A673 (cell line): ENCODE measurements around the gene SDHB. TPM values are rescaled to one million over a fixed set of nuclear protein-coding genes. Genes with fewer than 3 reads are reported as not detected.
"Not testable (repeated sequence)": the region's sequence is repeated elsewhere in the genome, so short reads cannot be mapped to it uniquely, and the experiment has no call there.

ENCODE experiments used
- BruUV-seq: library from RNA; stranded (reverse); fragments of 400-500 nt; replicated peaks from 2 replicates; lab custom pipeline; 2021; lab: Mats Ljungman, UMichigan
- CTCF ChIA-PET: fragments of 300-600 bp; sonication (Branson Sonifier 250); formaldehyde crosslinking; loops from one replicate; lab custom pipeline; 2022; ENCODE audit warnings: antibody characterized with exemption; lab: Charles Lee
- POLR2A ChIA-PET: fragments of 300-600 bp; sonication (Branson Sonifier 250); formaldehyde crosslinking; loops from one replicate; lab custom pipeline; 2022; ENCODE audit warnings: antibody characterized with exemption; ENCODE audit not compliant: low non-redundant PET; lab: Charles Lee
- DNase-seq: peaks from one replicate; pipeline ENCODE4 v3.0.0-alpha.2; 2015; ENCODE audit warnings: low spot score
- H3K27ac ChIP-seq: fragments of 200-600 bp; sonication (generic); 2 replicates; pipeline ENCODE4 v1.5.1; 2016; ENCODE audit warnings: mixed run types, low read depth, mild to moderate bottlenecking, mixed read lengths, antibody characterized with exemption, low read length; ENCODE audit not compliant: poor library complexity, severe bottlenecking
- H3K27me3 ChIP-seq: fragments of 200-600 bp; sonication (generic); replicated peaks from 2 replicates; pipeline ENCODE4 v1.6.1; 2017; ENCODE audit warnings: mixed run types, low read depth, mild to moderate bottlenecking, mixed read lengths, antibody characterized with exemption, low read length; ENCODE audit not compliant: insufficient read depth, poor library complexity
- H3K36me3 ChIP-seq: fragments of 200-600 bp; sonication (generic); 2 replicates; pipeline ENCODE4 v1.6.1; 2016; ENCODE audit warnings: mixed run types, mild to moderate bottlenecking, mixed read lengths, antibody characterized with exemption, low read length; ENCODE audit not compliant: insufficient read depth, poor library complexity, severe bottlenecking
- H3K4me1 ChIP-seq: fragments of 200-600 bp; sonication (generic); 2 replicates; pipeline ENCODE4 v1.6.1; 2017; ENCODE audit warnings: mixed run types, mild to moderate bottlenecking, mixed read lengths, antibody characterized with exemption, low read length; ENCODE audit not compliant: insufficient read depth, poor library complexity, severe bottlenecking
- H3K4me3 ChIP-seq: fragments of 200-600 bp; sonication (generic); 2 replicates; pipeline ENCODE4 v1.5.1; 2016; ENCODE audit warnings: low read depth, mixed run types, mild to moderate bottlenecking, mixed read lengths, low read length; ENCODE audit not compliant: poor library complexity, severe bottlenecking
- H3K9me3 ChIP-seq: fragments of 200-600 bp; sonication (generic); 2 replicates; pipeline ENCODE4 v1.6.1; 2016; ENCODE audit warnings: mixed run types, low read depth, mild to moderate bottlenecking, mixed read lengths, antibody characterized with exemption, low read length; ENCODE audit not compliant: poor library complexity, severe bottlenecking
- EZH2 ChIP-seq: fragments of 200-600 bp; sonication (generic); IDR thresholded peaks from 2 replicates; pipeline ENCODE4 v1.6.1; 2017; ENCODE audit warnings: borderline replicate concordance, low read depth, mild to moderate bottlenecking, mixed read lengths, antibody characterized with exemption, low read length; ENCODE audit not compliant: poor library complexity, severe bottlenecking
- intact Hi-C: fragments of 100-400 bp; cut with micrococcal nuclease; formaldehyde crosslinking; loops from one replicate; pipeline ENCODE4 v1.10.0; 2022; ENCODE audit not compliant: unreplicated experiment
- total RNA-seq: library from RNA; stranded (reverse); gene quantifications from 2 replicates; pipeline ENCODE4 v1.2.3, GENCODE V29; 2021
- TF ChIP-seq, protein P1 (sequence below): fragments of 300-800, 200-600 bp; sonication (generic); conservative IDR thresholded peaks from 2 replicates; pipeline ENCODE4 v1.5.1; 2017; ENCODE audit warnings: low read depth, mild to moderate bottlenecking, antibody characterized with exemption, low read length, moderate library complexity, mixed read lengths

SDHB gene
- total RNA-seq, 1 experiment from 2014 or later = 208 TPM

DNA sequence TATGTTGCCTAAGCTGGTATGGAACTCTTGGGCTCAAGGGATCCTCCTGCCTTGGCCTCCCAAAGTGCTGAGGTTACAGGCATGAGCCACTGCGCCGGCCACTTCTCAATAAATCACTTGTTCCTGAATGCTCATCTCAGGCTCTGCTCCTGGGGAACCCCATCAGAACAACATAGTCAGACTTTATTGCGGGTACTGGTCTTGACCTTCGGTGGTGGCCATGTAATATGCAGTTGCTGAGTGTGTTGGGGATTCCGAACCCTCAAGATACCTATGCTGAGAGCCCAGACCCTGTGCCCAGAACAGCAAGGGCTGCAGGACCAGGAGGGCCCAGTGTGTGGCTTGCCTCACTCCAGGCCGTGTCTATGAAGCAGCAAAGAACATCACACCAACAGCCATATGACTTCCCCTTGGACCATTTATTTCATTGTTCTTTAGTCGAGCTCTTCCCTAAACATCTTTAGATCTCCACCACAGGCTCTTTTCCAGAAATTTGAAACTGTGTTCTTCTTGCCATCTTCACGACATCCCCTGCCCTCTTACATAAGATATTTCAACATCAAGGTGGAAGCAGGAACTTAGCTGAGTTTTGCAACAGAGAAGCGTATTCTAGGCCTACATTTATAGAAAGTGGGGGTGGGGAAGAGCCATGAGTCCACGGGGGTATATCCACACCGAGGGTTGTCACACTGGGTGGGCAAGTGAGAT is 12.7 kb upstream of the SDHB start:
- DNase-seq = no peak
- Histone ChIP-seq H3K27me3 (no peaks in the 10 kb centered on the region), H3K27ac (no peak overlapping the region), H3K9me3 (peaks cover 5% of the 10 kb centered on the region), H3K4me1 (peaks cover 15% of the 10 kb centered on the region), H3K4me3 (no peak overlapping the region), H3K36me3 (no peaks in the 10 kb centered on the region)
- POLR2A ChIA-PET = no interaction called here
- intact Hi-C loops = no loop called here
- TF ChIP-seq, protein P1, sequence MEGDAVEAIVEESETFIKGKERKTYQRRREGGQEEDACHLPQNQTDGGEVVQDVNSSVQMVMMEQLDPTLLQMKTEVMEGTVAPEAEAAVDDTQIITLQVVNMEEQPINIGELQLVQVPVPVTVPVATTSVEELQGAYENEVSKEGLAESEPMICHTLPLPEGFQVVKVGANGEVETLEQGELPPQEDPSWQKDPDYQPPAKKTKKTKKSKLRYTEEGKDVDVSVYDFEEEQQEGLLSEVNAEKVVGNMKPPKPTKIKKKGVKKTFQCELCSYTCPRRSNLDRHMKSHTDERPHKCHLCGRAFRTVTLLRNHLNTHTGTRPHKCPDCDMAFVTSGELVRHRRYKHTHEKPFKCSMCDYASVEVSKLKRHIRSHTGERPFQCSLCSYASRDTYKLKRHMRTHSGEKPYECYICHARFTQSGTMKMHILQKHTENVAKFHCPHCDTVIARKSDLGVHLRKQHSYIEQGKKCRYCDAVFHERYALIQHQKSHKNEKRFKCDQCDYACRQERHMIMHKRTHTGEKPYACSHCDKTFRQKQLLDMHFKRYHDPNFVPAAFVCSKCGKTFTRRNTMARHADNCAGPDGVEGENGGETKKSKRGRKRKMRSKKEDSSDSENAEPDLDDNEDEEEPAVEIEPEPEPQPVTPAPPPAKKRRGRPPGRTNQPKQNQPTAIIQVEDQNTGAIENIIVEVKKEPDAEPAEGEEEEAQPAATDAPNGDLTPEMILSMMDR = no peak
- no peak for TF ChIP-seq EZH2
- CTCF ChIA-PET = no interaction called here
- BruUV-seq = no TSS peak

DNA sequence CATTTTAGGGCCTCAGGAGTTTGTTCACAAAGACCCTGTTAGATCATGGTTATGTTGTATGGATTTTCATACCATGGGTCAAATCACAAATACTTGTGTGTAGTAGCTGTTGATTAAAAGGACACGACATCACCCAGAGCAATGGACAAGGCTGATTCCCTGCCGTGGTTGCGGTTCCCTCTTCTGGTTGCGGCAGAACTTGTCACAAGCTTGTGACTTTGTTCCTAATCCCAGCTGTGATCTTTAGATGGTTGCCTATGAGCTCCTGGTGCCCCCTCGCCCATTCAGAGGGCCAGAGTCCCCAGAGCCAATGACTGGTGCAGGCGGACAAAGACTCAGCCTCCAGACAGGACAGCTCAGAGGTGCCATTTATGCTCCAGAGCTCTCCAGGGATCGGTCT is 11.8 kb upstream of the SDHB start:
- H3K9me3 ChIP-seq = peaks cover 5% of the 10 kb centered on the region
- no peak overlapping the region for H3K4me3 ChIP-seq
- DNase-seq = no peak
- no peaks in the 10 kb centered on the region for H3K27me3 ChIP-seq
- BruUV-seq = no TSS peak
- no peak overlapping the region for H3K27ac ChIP-seq
- H3K4me1 ChIP-seq = peaks cover 24% of the 10 kb centered on the region
- H3K36me3 ChIP-seq = no peaks in the 10 kb centered on the region
- intact Hi-C loops = no loop called here
- no peak for TF ChIP-seq EZH2
- TF ChIP-seq, protein P1 = no peak
- ChIA-PET CTCF (no interaction called here), POLR2A (interaction anchor here (0.5 kb wide), 1 partner anchor 12 kb away, joined by 6 read pairs; the partner anchor contains the start of gene SDHB)

DNA sequence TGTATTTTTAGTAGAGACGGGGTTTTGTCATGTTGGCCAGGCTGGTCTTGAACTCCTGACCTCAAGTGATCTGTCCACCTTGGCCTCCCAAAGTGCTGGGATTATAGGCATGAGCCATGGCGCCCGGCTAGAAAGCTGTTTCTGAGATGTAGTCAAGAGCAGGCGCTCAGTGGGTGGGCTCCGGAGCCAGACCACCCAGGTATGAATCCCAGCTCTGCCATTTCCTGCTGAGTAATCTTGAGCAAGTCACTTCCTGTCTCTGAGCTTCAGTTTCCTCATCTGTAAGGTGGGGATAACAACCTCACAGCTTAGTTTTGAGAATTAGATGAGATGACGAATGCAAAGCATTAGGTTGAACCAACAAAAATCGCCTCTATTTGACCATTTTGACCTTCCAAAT is 8.9 kb upstream of the SDHB start:
- H3K36me3 ChIP-seq, BruUV-seq, H3K27ac ChIP-seq, H3K27me3 ChIP-seq, H3K4me3 ChIP-seq, CTCF ChIA-PET, H3K9me3 ChIP-seq: not testable (repeated sequence)
- intact Hi-C loops = loop anchor here (5.0 kb wide), 1 partner anchor 430 kb away; no protein-coding TSS in a partner anchor
- H3K4me1 ChIP-seq = peaks cover 40% of the 10 kb centered on the region
- POLR2A ChIA-PET = interaction anchor here (0.6 kb wide), 1 partner anchor 8 kb away, joined by 6 read pairs; no protein-coding TSS in a partner anchor
- DNase-seq = peak; percentile 36

DNA sequence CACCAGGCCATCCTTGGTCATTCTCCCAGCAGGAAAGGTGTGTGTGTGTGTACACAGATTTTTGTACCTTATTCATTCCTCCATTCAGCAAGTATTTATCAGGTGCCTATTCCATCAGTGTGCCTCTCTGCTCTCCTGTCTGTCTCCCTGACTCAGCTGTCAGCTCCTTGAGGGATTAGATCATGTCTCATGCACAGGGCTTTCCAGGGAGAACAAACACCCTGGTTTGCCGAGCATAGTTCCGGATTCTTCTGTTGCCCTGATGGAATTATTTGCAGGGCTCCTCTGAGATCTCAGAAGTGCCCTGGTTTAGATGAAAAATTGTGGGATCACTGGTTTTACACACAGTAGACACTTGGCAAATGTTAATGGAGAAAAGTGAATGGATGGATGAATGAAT is 8.1 kb upstream of the SDHB start:
- ChIA-PET CTCF (interaction anchor here (0.5 kb wide), 1 partner anchor 173 kb away, joined by 5 read pairs; no protein-coding TSS in a partner anchor), POLR2A (no interaction called here)
- no peak overlapping the region for H3K4me3 ChIP-seq
- no peak for DNase-seq
- no peaks in the 10 kb centered on the region for H3K36me3 ChIP-seq
- no peak overlapping the region for H3K27ac ChIP-seq
- no peaks in the 10 kb centered on the region for H3K27me3 ChIP-seq
- TF ChIP-seq EZH2 = no peak
- TF ChIP-seq, protein P1 = no peak
- H3K4me1 ChIP-seq = peaks cover 40% of the 10 kb centered on the region
- intact Hi-C loops = loop anchor here (2.0 to 5.0 kb wide), 3 partner anchors 63 to 430 kb away; no protein-coding TSS in a partner anchor
- peaks cover 5% of the 10 kb centered on the region for H3K9me3 ChIP-seq
- no TSS peak for BruUV-seq
